Neural cell (in vitro differentiated cells): ENCODE data around the gene PCDHGA7. TPM values are rescaled to one million over a fixed set of nuclear protein-coding genes. Genes with fewer than 3 reads are reported as not detected.

Source experiments
- H2AFZ ChIP-seq: fragments of 200-600, 300-800 bp; sonication (generic), shearing (Covaris generic); 2 replicates; pipeline ENCODE4 v1.6.0; 2014; ENCODE audit warnings: low read depth, mild to moderate bottlenecking, antibody characterized with exemption, low read length, moderate library complexity
- H3F3A ChIP-seq: fragments of 200-600 bp; shearing (Covaris generic); 2 replicates; pipeline ENCODE4 v1.6.1; 2016; ENCODE audit warnings: mild to moderate bottlenecking, moderate library complexity, mixed read lengths, antibody characterized with exemption, low read length; ENCODE audit not compliant: insufficient read depth, poor library complexity, severe bottlenecking
- H3K27ac ChIP-seq: fragments of 200-600, 300-800 bp; sonication (generic), shearing (Covaris generic); 2 replicates; pipeline ENCODE4 v1.5.1; 2014; ENCODE audit warnings: mild to moderate bottlenecking, low read length, moderate library complexity
- H3K27me3 ChIP-seq: fragments of 300-800, 200-600 bp; sonication (generic), shearing (Covaris generic); 2 replicates; pipeline ENCODE4 v1.6.0; 2014; ENCODE audit warnings: mild to moderate bottlenecking, low read depth, low read length, moderate library complexity; ENCODE audit not compliant: insufficient read depth
- H3K36me3 ChIP-seq: fragments of 300-800, 200-600 bp; sonication (generic), shearing (Covaris generic); 2 replicates; pipeline ENCODE4 v1.5.1; 2014; ENCODE audit warnings: mild to moderate bottlenecking, antibody characterized with exemption, low read length, moderate library complexity; ENCODE audit not compliant: insufficient read depth
- H3K4me2 ChIP-seq: fragments of 300-800, 200-600 bp; sonication (generic), shearing (Covaris generic); 2 replicates; pipeline ENCODE4 v1.6.0; 2014; ENCODE audit warnings: mild to moderate bottlenecking, low read length
- H3K4me3 ChIP-seq: fragments of 300-800, 200-600 bp; sonication (generic), shearing (Covaris generic); 2 replicates; pipeline ENCODE4 v1.5.1; 2014; ENCODE audit warnings: mild to moderate bottlenecking, low read length, moderate library complexity
- H3K79me2 ChIP-seq: fragments of 200-600 bp; shearing (Covaris generic); replicated peaks from 2 replicates; pipeline ENCODE4 v1.6.0; 2014; ENCODE audit warnings: mild to moderate bottlenecking, low read length, moderate library complexity; ENCODE audit not compliant: insufficient read depth
- H3K9ac ChIP-seq: fragments of 300-800, 200-600 bp; sonication (generic), shearing (Covaris generic); 2 replicates; pipeline ENCODE4 v1.6.1; 2016; ENCODE audit warnings: mild to moderate bottlenecking, low read length, mixed read lengths
- H3K9me2 ChIP-seq: fragments of 200-600 bp; shearing (Covaris generic); 2 replicates; pipeline ENCODE4 v1.6.1; 2016; ENCODE audit warnings: mild to moderate bottlenecking, low read length, mixed read lengths; ENCODE audit not compliant: insufficient read depth
- H3K9me3 ChIP-seq: fragments of 200-600, 300-800 bp; sonication (generic), shearing (Covaris generic); 2 replicates; pipeline ENCODE4 v1.6.1; 2016; ENCODE audit warnings: mild to moderate bottlenecking, mixed run types, low read length, moderate library complexity, mixed read lengths
- H4K20me1 ChIP-seq: fragments of 200-600 bp; shearing (Covaris generic); 2 replicates; pipeline ENCODE4 v1.6.1; 2016; ENCODE audit warnings: mild to moderate bottlenecking, mixed run types; ENCODE audit not compliant: insufficient read depth
- CTCF ChIP-seq: fragments of 450-650 bp; IDR thresholded peaks from 2 replicates; pipeline ENCODE4 v1.5.1; 2014; ENCODE audit warnings: antibody characterized with exemption, mild to moderate bottlenecking, moderate library complexity; ENCODE audit not compliant: poor library complexity, severe bottlenecking
- EP300 ChIP-seq: fragments of 450-650 bp; conservative IDR thresholded peaks from 2 replicates; pipeline ENCODE4 v1.6.1; 2014; ENCODE audit warnings: antibody characterized with exemption, mild to moderate bottlenecking, moderate library complexity; ENCODE audit not compliant: poor library complexity, severe bottlenecking
- EZH2 ChIP-seq: fragments of 200-600, 300-800 bp; shearing (Covaris generic), sonication (generic); IDR thresholded peaks from 2 replicates; pipeline ENCODE4 v1.6.1; 2014; ENCODE audit warnings: antibody characterized with exemption, low read length, borderline replicate concordance, mild to moderate bottlenecking; ENCODE audit not compliant: insufficient read depth, poor library complexity, severe bottlenecking
- MXI1 ChIP-seq: fragments of 450-650 bp; conservative IDR thresholded peaks from 2 replicates; pipeline ENCODE4 v1.6.1; 2014; ENCODE audit warnings: antibody characterized with exemption, mild to moderate bottlenecking; ENCODE audit not compliant: poor library complexity, severe bottlenecking
- POLR2AphosphoS5 ChIP-seq: IDR thresholded peaks from 2 replicates; pipeline ENCODE4 v1.6.1; 2012
- RAD21 ChIP-seq: fragments of 450-650 bp; conservative IDR thresholded peaks from 2 replicates; pipeline ENCODE4 v1.6.1; 2014; ENCODE audit warnings: antibody characterized with exemption, mild to moderate bottlenecking, moderate library complexity
- REST ChIP-seq: IDR thresholded peaks from 2 replicates; pipeline ENCODE4 v1.6.1; 2012; ENCODE audit warnings: borderline replicate concordance
- SMC3 ChIP-seq: fragments of 450-650 bp; conservative IDR thresholded peaks from 2 replicates; pipeline ENCODE4 v1.6.1; 2014; ENCODE audit warnings: antibody characterized with exemption, mild to moderate bottlenecking, moderate library complexity; ENCODE audit not compliant: poor library complexity
- TAF1 ChIP-seq: IDR thresholded peaks from 2 replicates; pipeline ENCODE4 v1.6.1; 2012; ENCODE audit warnings: low read depth
- polyA plus RNA-seq: library from polyadenylated mRNA; depleted of rRNA; stranded (reverse); fragments of >200 nt; gene quantifications from 2 replicates; pipeline ENCODE4 v1.2.3, GENCODE V29; 2014

The PCDHGA7 gene
- polyA plus RNA-seq, 1 donor from 2014 or later = not detected

- H3K4me3 ChIP-seq = no peak overlapping the region
- H3K9me3 ChIP-seq = peaks cover 37% of the 10 kb centered on the region
Measured at GRCh38 chr5:141356133-141356532, 26.4 kb upstream of the PCDHGA7 start.

GRCh38 chr5:141356950-141357349 is 25.6 kb upstream of the PCDHGA7 start:
- no peak overlapping the region for H2AFZ ChIP-seq
- H4K20me1 ChIP-seq = no peaks in the 10 kb centered on the region

More at GRCh38 chr5:141356133-141356532, 26.4 kb upstream of the PCDHGA7 start:
- H3K27ac ChIP-seq = no peak overlapping the region
- no peaks in the 10 kb centered on the region for H4K20me1 ChIP-seq
- H3K9ac ChIP-seq = no peak overlapping the region
- no peaks in the 10 kb centered on the region for H3K9me2 ChIP-seq
- no peaks in the 10 kb centered on the region for H3K27me3 ChIP-seq
- no peaks in the 10 kb centered on the region for H3K36me3 ChIP-seq
- TF ChIP-seq CTCF (no peak), RAD21 (no peak), EP300 (no peak), EZH2 (no peak)
- no peak overlapping the region for H2AFZ ChIP-seq
- no peaks in the 10 kb centered on the region for H3F3A ChIP-seq
- H3K4me2 ChIP-seq = no peak overlapping the region
- H3K79me2 ChIP-seq = no peaks in the 10 kb centered on the region

More at GRCh38 chr5:141356950-141357349, 25.6 kb upstream of the PCDHGA7 start:
- no peaks in the 10 kb centered on the region for H3K36me3 ChIP-seq
- H3F3A ChIP-seq = no peaks in the 10 kb centered on the region
- H3K4me3 ChIP-seq = no peak overlapping the region
- no peaks in the 10 kb centered on the region for H3K9me2 ChIP-seq
- H3K9ac ChIP-seq = no peak overlapping the region
- no peak for TF ChIP-seq RAD21
- TF ChIP-seq SMC3 = no peak
- no peak for TF ChIP-seq MXI1
- TF ChIP-seq EZH2 = no peak
- TF ChIP-seq REST = no peak
- TF ChIP-seq TAF1 = no peak
- no peak for TF ChIP-seq EP300
- no peak for TF ChIP-seq CTCF
- no peak for TF ChIP-seq POLR2AphosphoS5
- H3K4me2 ChIP-seq = no peak overlapping the region
- H3K27ac ChIP-seq = no peak overlapping the region
- H3K9me3 ChIP-seq = peaks cover 37% of the 10 kb centered on the region
- no peaks in the 10 kb centered on the region for H3K27me3 ChIP-seq
- no peaks in the 10 kb centered on the region for H3K79me2 ChIP-seq
